Measurements from ENCODE around the gene HSD17B11.

HSD17B11 gene

GRCh38 chr4:87365348-87365747 is 25.6 kb downstream of the HSD17B11 start:
- H2BK15ac ChIP-seq (ENCODE audit: low read length), result no peak overlapping the region
- no peak overlapping the region for H3K23ac ChIP-seq (ENCODE audit: low read depth, low read length, poor library complexity)
- H2AK5ac ChIP-seq (ENCODE audit: low read depth, low read length), result no peak overlapping the region
- no peaks in the 10 kb centered on the region for H3K4me1 ChIP-seq (ENCODE audit: control insufficient read depth in 2 of 2, insufficient read depth in 1 of 2, low read depth in 1 of 2, low read length in 2 of 2)
- H3K4ac ChIP-seq (ENCODE audit: low read length), result no peak overlapping the region
- no peak overlapping the region for H3K4me2 ChIP-seq (ENCODE audit: insufficient read depth, low read length, poor library complexity, severe bottlenecking)
- H3K4me3 ChIP-seq (ENCODE audit: low read length in 2 of 2), result no peak overlapping the region
- no peak overlapping the region for H2BK120ac ChIP-seq (ENCODE audit: low read depth, low read length)
- no peak overlapping the region for H3K27ac ChIP-seq (replicated peaks; ENCODE audit: low read length)
- no peak overlapping the region for H2BK5ac ChIP-seq (ENCODE audit: low read length)
- WGBS, 2 donors (ENCODE audit: extremely low coverage in 2 of 2, insufficient read length in 2 of 2, insufficient replicate concordance in 1 of 2), result no CpG with 5 or more reads among the region's 1 CpG
- H3K27me3 ChIP-seq (ENCODE audit: control insufficient read depth in 3 of 3, insufficient read depth in 3 of 3, low read depth in 1 of 3, low read length in 3 of 3), result no peaks in the 10 kb centered on the region
- H3K14ac ChIP-seq (ENCODE audit: low read length), result no peak overlapping the region
- H4K8ac ChIP-seq (ENCODE audit: low read depth, low read length), result no peak overlapping the region
- no peak overlapping the region for H3K9ac ChIP-seq (ENCODE audit: low read depth, low read length, poor library complexity)
- H3K9me3 ChIP-seq (replicated peaks in 1 of 2; ENCODE audit: control insufficient read depth in 2 of 2, insufficient read depth in 1 of 2, low read depth in 1 of 2, low read length in 2 of 2), result peaks cover 0 to 14% of the 10 kb centered on the region in 2 donors
- H2AFZ ChIP-seq (ENCODE audit: low read length), result no peak overlapping the region
- H4K91ac ChIP-seq (ENCODE audit: low read depth, low read length, poor library complexity), result no peak overlapping the region
- H3K18ac ChIP-seq (ENCODE audit: low read length), result no peak overlapping the region
- H2BK12ac ChIP-seq (ENCODE audit: low read length), result no peak overlapping the region
- H3K36me3 ChIP-seq (replicated peaks in 1 of 2; ENCODE audit: control insufficient read depth in 2 of 2, insufficient read depth in 2 of 2, low read length in 2 of 2), result peaks cover 2 to 78% of the 10 kb centered on the region in 2 donors
- no peaks in the 10 kb centered on the region for H3K79me1 ChIP-seq (ENCODE audit: low read depth, low read length)
- no peak for DNase-seq (ENCODE audit: low spot score)

GRCh38 chr4:87363552-87363951 is 27.4 kb downstream of the HSD17B11 start:
- H2BK5ac ChIP-seq (ENCODE audit: low read length), result no peak overlapping the region

GRCh38 chr4:87360338-87360935 is 30.6 kb downstream of the HSD17B11 start:
- Histone ChIP-seq H3K79me1 (ENCODE audit: low read depth, low read length) (no peaks in the 10 kb centered on the region), H3K27me3 (ENCODE audit: control insufficient read depth in 3 of 3, insufficient read depth in 3 of 3, low read depth in 1 of 3, low read length in 3 of 3) (no peaks in the 10 kb centered on the region), H2BK120ac (ENCODE audit: low read depth, low read length) (no peak overlapping the region), H2BK5ac (ENCODE audit: low read length) (no peak overlapping the region), H3K18ac (ENCODE audit: low read length) (no peak overlapping the region), H2BK15ac (ENCODE audit: low read length) (no peak overlapping the region), H3K4ac (ENCODE audit: low read length) (no peak overlapping the region), H3K14ac (ENCODE audit: low read length) (no peak overlapping the region), H2AFZ (ENCODE audit: low read length) (no peak overlapping the region), H3K27ac (replicated peaks; ENCODE audit: low read length) (no peak overlapping the region), H4K8ac (ENCODE audit: low read depth, low read length) (no peak overlapping the region), H3K9me3 (replicated peaks in 1 of 2; ENCODE audit: control insufficient read depth in 2 of 2, insufficient read depth in 1 of 2, low read depth in 1 of 2, low read length in 2 of 2) (no peaks in the 10 kb centered on the region), H4K91ac (ENCODE audit: low read depth, low read length, poor library complexity) (no peak overlapping the region), H3K23ac (ENCODE audit: low read depth, low read length, poor library complexity) (no peak overlapping the region), H3K36me3 (replicated peaks in 1 of 2; ENCODE audit: control insufficient read depth in 2 of 2, insufficient read depth in 2 of 2, low read length in 2 of 2) (peaks cover 2 to 60% of the 10 kb centered on the region in 2 donors), H2AK5ac (ENCODE audit: low read depth, low read length) (no peak overlapping the region), H3K9ac (ENCODE audit: low read depth, low read length, poor library complexity) (no peak overlapping the region), H2BK12ac (ENCODE audit: low read length) (no peak overlapping the region), H3K4me2 (ENCODE audit: insufficient read depth, low read length, poor library complexity, severe bottlenecking) (no peak overlapping the region), H3K4me1 (ENCODE audit: control insufficient read depth in 2 of 2, insufficient read depth in 1 of 2, low read depth in 1 of 2, low read length in 2 of 2) (no peaks in the 10 kb centered on the region), H3K4me3 (ENCODE audit: low read length in 2 of 2) (no peak overlapping the region)
- DNase-seq (ENCODE audit: low spot score), result no peak
- no CpG with 5 or more reads among the region's 7 CpGs for WGBS, 2 donors (ENCODE audit: extremely low coverage in 2 of 2, insufficient read length in 2 of 2, insufficient replicate concordance in 1 of 2)

More at GRCh38 chr4:87363552-87363951, 27.4 kb downstream of the HSD17B11 start:
- Histone ChIP-seq H3K23ac (ENCODE audit: low read depth, low read length, poor library complexity) (no peak overlapping the region), H3K14ac (ENCODE audit: low read length) (no peak overlapping the region), H3K79me1 (ENCODE audit: low read depth, low read length) (no peaks in the 10 kb centered on the region), H3K27me3 (ENCODE audit: control insufficient read depth in 3 of 3, insufficient read depth in 3 of 3, low read depth in 1 of 3, low read length in 3 of 3) (no peaks in the 10 kb centered on the region), H4K8ac (ENCODE audit: low read depth, low read length) (no peak overlapping the region), H2AK5ac (ENCODE audit: low read depth, low read length) (no peak overlapping the region), H4K91ac (ENCODE audit: low read depth, low read length, poor library complexity) (no peak overlapping the region), H3K36me3 (replicated peaks in 1 of 2; ENCODE audit: control insufficient read depth in 2 of 2, insufficient read depth in 2 of 2, low read length in 2 of 2) (peaks cover 2 to 80% of the 10 kb centered on the region in 2 donors), H3K4me2 (ENCODE audit: insufficient read depth, low read length, poor library complexity, severe bottlenecking) (no peak overlapping the region), H2BK15ac (ENCODE audit: low read length) (no peak overlapping the region), H2AFZ (ENCODE audit: low read length) (no peak overlapping the region), H3K18ac (ENCODE audit: low read length) (no peak overlapping the region), H3K4ac (ENCODE audit: low read length) (no peak overlapping the region), H3K9me3 (replicated peaks in 1 of 2; ENCODE audit: control insufficient read depth in 2 of 2, insufficient read depth in 1 of 2, low read depth in 1 of 2, low read length in 2 of 2) (peaks cover 0 to 14% of the 10 kb centered on the region in 2 donors), H3K27ac (replicated peaks; ENCODE audit: low read length) (no peak overlapping the region), H3K9ac (ENCODE audit: low read depth, low read length, poor library complexity) (no peak overlapping the region), H3K4me3 (ENCODE audit: low read length in 2 of 2) (no peak overlapping the region), H2BK120ac (ENCODE audit: low read depth, low read length) (no peak overlapping the region), H3K4me1 (ENCODE audit: control insufficient read depth in 2 of 2, insufficient read depth in 1 of 2, low read depth in 1 of 2, low read length in 2 of 2) (no peaks in the 10 kb centered on the region), H2BK12ac (ENCODE audit: low read length) (no peak overlapping the region)
- no CpG with 5 or more reads among the region's 2 CpGs for WGBS, 2 donors (ENCODE audit: extremely low coverage in 2 of 2, insufficient read length in 2 of 2, insufficient replicate concordance in 1 of 2)
- no peak for DNase-seq (ENCODE audit: low spot score)

- Histone ChIP-seq H3K4me2 (ENCODE audit: insufficient read depth, low read length, poor library complexity, severe bottlenecking) (no peak overlapping the region), H4K8ac (ENCODE audit: low read depth, low read length) (no peak overlapping the region), H3K9ac (ENCODE audit: low read depth, low read length, poor library complexity) (no peak overlapping the region), H2BK15ac (ENCODE audit: low read length) (no peak overlapping the region), H4K91ac (ENCODE audit: low read depth, low read length, poor library complexity) (no peak overlapping the region), H3K4me3 (ENCODE audit: low read length in 2 of 2) (no peak overlapping the region), H3K27me3 (ENCODE audit: control insufficient read depth in 3 of 3, insufficient read depth in 3 of 3, low read depth in 1 of 3, low read length in 3 of 3) (no peaks in the 10 kb centered on the region), H2AK5ac (ENCODE audit: low read depth, low read length) (no peak overlapping the region), H3K27ac (replicated peaks; ENCODE audit: low read length) (no peak overlapping the region), H3K14ac (ENCODE audit: low read length) (no peak overlapping the region), H3K79me1 (ENCODE audit: low read depth, low read length) (no peaks in the 10 kb centered on the region), H2AFZ (ENCODE audit: low read length) (no peak overlapping the region), H2BK120ac (ENCODE audit: low read depth, low read length) (no peak overlapping the region), H3K23ac (ENCODE audit: low read depth, low read length, poor library complexity) (no peak overlapping the region), H3K36me3 (replicated peaks in 1 of 2; ENCODE audit: control insufficient read depth in 2 of 2, insufficient read depth in 2 of 2, low read length in 2 of 2) (peaks cover 0 to 56% of the 10 kb centered on the region in 2 donors), H2BK5ac (ENCODE audit: low read length) (no peak overlapping the region), H3K4ac (ENCODE audit: low read length) (no peak overlapping the region), H2BK12ac (ENCODE audit: low read length) (no peak overlapping the region), H3K18ac (ENCODE audit: low read length) (no peak overlapping the region), H3K9me3 (replicated peaks in 1 of 2; ENCODE audit: control insufficient read depth in 2 of 2, insufficient read depth in 1 of 2, low read depth in 1 of 2, low read length in 2 of 2) (no peaks in the 10 kb centered on the region), H3K4me1 (ENCODE audit: control insufficient read depth in 2 of 2, insufficient read depth in 1 of 2, low read depth in 1 of 2, low read length in 2 of 2) (no peaks in the 10 kb centered on the region)
- no CpG with 5 or more reads among the region's 4 CpGs for WGBS, 2 donors (ENCODE audit: extremely low coverage in 2 of 2, insufficient read length in 2 of 2, insufficient replicate concordance in 1 of 2)
- DNase-seq (ENCODE audit: low spot score), result no peak
Observed at GRCh38 chr4:87359258-87359657, 31.7 kb downstream of the HSD17B11 start.

Measured in neuronal stem cell (in vitro differentiated cells).